K562 (cell line): Measurements from ENCODE around the gene NCOA3.

Source experiments
- DNMT1 ChIP-seq: fragments of 450-650 bp; IDR thresholded peaks from 2 replicates; pipeline ENCODE4 v1.6.1; 2016; ENCODE audit warnings: antibody characterized with exemption, mild to moderate bottlenecking
- EP300 ChIP-seq: IDR thresholded peaks from 2 replicates; pipeline ENCODE4 v1.6.1; 2012; ENCODE audit warnings: low read length, improper control_type of control experiment
- ETV6 ChIP-seq, 3 experiments: fragments of 150-350 bp in 1 of 3; sonication (generic) in 1 of 3; formaldehyde crosslinking in 1 of 3; IDR thresholded peaks; 2 replicates each; pipeline versions ENCODE4 v1.6.1 to v1.8.0; 2014 to 2022; ENCODE audit warnings: borderline replicate concordance in 2 of 3, low read depth in 2 of 3, antibody characterized with exemption in 1 of 3, low read length in 1 of 3, mild to moderate bottlenecking in 1 of 3, missing genetic modification reagents in 1 of 3
- PHB ChIP-seq: fragments of 250-450 bp; sonication (Bioruptor Pico); IDR thresholded peaks from 2 replicates; pipeline ENCODE4 v1.5.0; 2021
- POLR2A ChIP-seq: fragments of 450-650 bp; conservative IDR thresholded peaks from 2 replicates; pipeline ENCODE4 v1.6.1; 2016
- POLR2B ChIP-seq: fragments of 450-650 bp; IDR thresholded peaks from 2 replicates; pipeline ENCODE4 v1.6.1; 2018; ENCODE audit warnings: low read depth; ENCODE audit not compliant: partially characterized antibody
- RFX5 ChIP-seq: IDR thresholded peaks from 2 replicates; pipeline ENCODE4 v1.6.1; 2011; ENCODE audit warnings: low read depth, mild to moderate bottlenecking, improper control_type of control experiment, low read length
- TEAD4 ChIP-seq, 2 experiments: sonication (generic) in 1 of 2; formaldehyde crosslinking in 1 of 2; IDR thresholded peaks; 2 replicates each; pipeline versions ENCODE4 v1.6.1 to v1.8.0; 2012 to 2022; ENCODE audit warnings: borderline replicate concordance in 1 of 2, inconsistent platforms in 1 of 2, low read length in 1 of 2, mild to moderate bottlenecking in 1 of 2, missing genetic modification reagents in 1 of 2
- ZKSCAN1 ChIP-seq: fragments of 150-350 bp; IDR thresholded peaks from 2 replicates; pipeline ENCODE4 v1.6.1; 2016; ENCODE audit warnings: low read depth, low read length

DNA sequence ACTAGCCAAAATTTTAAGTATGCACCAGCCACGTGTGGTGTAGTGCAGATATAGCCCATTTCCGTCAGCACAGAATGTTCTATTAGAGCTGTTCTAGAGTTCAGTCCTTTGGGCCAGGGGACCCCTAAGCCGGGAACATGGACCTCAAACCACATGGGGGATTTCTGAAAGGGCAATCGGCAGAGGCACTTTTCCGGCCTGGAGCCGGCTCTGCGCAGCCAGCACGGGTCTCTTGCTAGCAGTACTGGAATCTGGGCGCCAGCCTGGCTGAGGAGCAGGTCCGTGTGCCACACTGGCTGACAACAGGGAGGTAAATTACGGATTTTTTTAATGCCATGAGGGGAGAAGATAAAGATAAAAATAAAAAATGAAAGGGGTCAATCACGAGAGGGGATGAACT lies 163.1 kb downstream of the NCOA3 start:
- TF ChIP-seq POLR2A = no peak
- TF ChIP-seq RFX5 = no peak
- TF ChIP-seq POLR2B = no peak
- no peak for TF ChIP-seq DNMT1
- TF ChIP-seq EP300 = no peak
- TF ChIP-seq TEAD4 (IDR thresholded peaks at IDR 0.05; ENCODE audit: low read length) = no peak
- no peak for TF ChIP-seq TEAD4 (CRISPR knock-in tag; IDR thresholded peaks at IDR 0.05; ENCODE audit: borderline replicate concordance)
- no peak for TF ChIP-seq ZKSCAN1
- no peak for TF ChIP-seq PHB (CRISPR knock-in tag)
- no peak for TF ChIP-seq ETV6 (IDR thresholded peaks at IDR 0.05; ENCODE audit: borderline replicate concordance in 1 of 2, low read depth in 2 of 2, low read length in 1 of 2)
- TF ChIP-seq ETV6 (CRISPR knock-in tag; IDR thresholded peaks at IDR 0.05; ENCODE audit: borderline replicate concordance) = no peak
